ENCODE data around the gene CEP20. TPM values are rescaled to one million over a fixed set of nuclear protein-coding genes. Genes with fewer than 3 reads are reported as not detected.

CEP20 gene
- total RNA-seq, 1 experiment from 2014 or later = 36.9 TPM

DNA sequence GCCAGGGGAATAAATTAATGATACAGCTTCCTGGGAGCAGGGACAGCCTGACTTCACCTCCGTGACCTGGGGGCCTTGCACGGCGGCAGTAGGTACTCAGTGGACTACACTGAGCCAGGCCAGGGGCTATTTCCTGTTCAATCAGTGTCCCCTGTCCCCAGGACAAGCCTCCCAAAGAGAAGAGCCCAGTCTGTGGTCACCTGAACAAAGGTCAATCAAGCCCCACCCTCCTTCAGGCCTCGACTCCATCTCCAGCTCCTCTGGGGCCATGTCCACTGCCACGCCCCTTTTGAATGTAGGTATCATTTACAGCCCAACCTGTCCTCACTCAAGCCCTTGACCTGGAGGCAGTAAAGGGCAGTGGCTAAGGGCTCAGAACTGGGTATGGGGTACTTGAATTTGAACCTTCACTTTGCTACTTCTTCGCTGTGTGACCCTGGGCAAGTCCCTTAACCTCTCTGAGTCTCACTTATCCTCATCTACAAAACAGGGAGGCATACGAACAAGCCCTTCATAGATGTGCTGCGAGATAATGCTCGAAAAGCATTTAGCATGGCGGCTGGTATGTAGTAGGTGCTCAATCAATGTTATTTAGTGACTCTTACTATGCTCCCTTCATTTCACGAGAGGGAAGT lies 60.6 kb downstream of the CEP20 start:
- H2AFZ ChIP-seq (ENCODE audit: low read length) = no peak overlapping the region
- H3K18ac ChIP-seq (ENCODE audit: insufficient read length, low read depth, low read length) = no peak overlapping the region
- H2AK5ac ChIP-seq (ENCODE audit: insufficient read length, low read length) = no peak overlapping the region
- no peak overlapping the region for H3K56ac ChIP-seq (ENCODE audit: insufficient read length, low read depth, low read length)
- no peak overlapping the region for H4K5ac ChIP-seq (ENCODE audit: insufficient read length, low read depth, low read length)
- H3K23me2 ChIP-seq (ENCODE audit: insufficient read length, low read depth, low read length, poor library complexity, severe bottlenecking) = no peaks in the 10 kb centered on the region
- no peak overlapping the region for H3K27ac ChIP-seq (ENCODE audit: insufficient read length, low read depth, low read length)
- no peak overlapping the region for H3K4ac ChIP-seq (ENCODE audit: low read depth, low read length)
- H2BK5ac ChIP-seq (ENCODE audit: insufficient read length, low read length) = no peak overlapping the region
- no peaks in the 10 kb centered on the region for H3K79me1 ChIP-seq (ENCODE audit: insufficient read depth, low read depth, low read length, poor library complexity, severe bottlenecking)
- no peak overlapping the region for H4K91ac ChIP-seq (ENCODE audit: insufficient read length, low read depth, low read length)
- H3K4me2 ChIP-seq (ENCODE audit: insufficient read depth, insufficient read length, low read length) = no peak overlapping the region
- H3T11ph ChIP-seq (ENCODE audit: low read length) = no peak overlapping the region
- Mint-ChIP-seq H3K27ac (no peak overlapping the region; a peak in 1 of 7 replicates), H3K4me3 (no peak overlapping the region), H3K27me3 (ENCODE audit: low read depth) (no peaks in the 10 kb centered on the region), H3K4me1 (peaks cover 2 to 3% of the 10 kb centered on the region in 2 experiments; a peak in 1 of 4 replicates), H3K9me3 (no peaks in the 10 kb centered on the region), H3K36me3 (ENCODE audit: insufficient read depth in 1 of 3, low read depth in 3 of 3) (no peaks in the 10 kb centered on the region)
- H2BK15ac ChIP-seq (ENCODE audit: low read depth, low read length) = no peak overlapping the region
- no peaks in the 10 kb centered on the region for H3K9me3 ChIP-seq (ENCODE audit: control insufficient read depth, low read depth, low read length)
- no peaks in the 10 kb centered on the region for H3K79me2 ChIP-seq (ENCODE audit: insufficient read depth, low read length)
- WGBS (ENCODE audit: extremely low coverage, insufficient read length, low lambda C conversion rate) = no CpG with 5 or more reads among the region's 11 CpGs
- no peak overlapping the region for H3K14ac ChIP-seq (ENCODE audit: insufficient read depth, low read length)
- H2BK20ac ChIP-seq (ENCODE audit: low read depth, low read length, poor library complexity, severe bottlenecking) = no peak overlapping the region
- no peak overlapping the region for H2BK12ac ChIP-seq (ENCODE audit: insufficient read length, low read depth, low read length)
- H3K23ac ChIP-seq (ENCODE audit: insufficient read length, low read depth, low read length) = no peak overlapping the region
- no peak overlapping the region for H2BK120ac ChIP-seq (ENCODE audit: low read depth, low read length, poor library complexity, severe bottlenecking)
- TF ChIP-seq, protein P1, sequence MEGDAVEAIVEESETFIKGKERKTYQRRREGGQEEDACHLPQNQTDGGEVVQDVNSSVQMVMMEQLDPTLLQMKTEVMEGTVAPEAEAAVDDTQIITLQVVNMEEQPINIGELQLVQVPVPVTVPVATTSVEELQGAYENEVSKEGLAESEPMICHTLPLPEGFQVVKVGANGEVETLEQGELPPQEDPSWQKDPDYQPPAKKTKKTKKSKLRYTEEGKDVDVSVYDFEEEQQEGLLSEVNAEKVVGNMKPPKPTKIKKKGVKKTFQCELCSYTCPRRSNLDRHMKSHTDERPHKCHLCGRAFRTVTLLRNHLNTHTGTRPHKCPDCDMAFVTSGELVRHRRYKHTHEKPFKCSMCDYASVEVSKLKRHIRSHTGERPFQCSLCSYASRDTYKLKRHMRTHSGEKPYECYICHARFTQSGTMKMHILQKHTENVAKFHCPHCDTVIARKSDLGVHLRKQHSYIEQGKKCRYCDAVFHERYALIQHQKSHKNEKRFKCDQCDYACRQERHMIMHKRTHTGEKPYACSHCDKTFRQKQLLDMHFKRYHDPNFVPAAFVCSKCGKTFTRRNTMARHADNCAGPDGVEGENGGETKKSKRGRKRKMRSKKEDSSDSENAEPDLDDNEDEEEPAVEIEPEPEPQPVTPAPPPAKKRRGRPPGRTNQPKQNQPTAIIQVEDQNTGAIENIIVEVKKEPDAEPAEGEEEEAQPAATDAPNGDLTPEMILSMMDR (conservative IDR thresholded peaks at IDR 0.05) = no peak
- no peak overlapping the region for H3K9ac ChIP-seq (ENCODE audit: extremely low read depth, insufficient read length, low read length)
- no peaks in the 10 kb centered on the region for H4K20me1 ChIP-seq (ENCODE audit: control insufficient read depth, insufficient read depth, insufficient read length)
- H3K27me3 ChIP-seq (ENCODE audit: insufficient read depth, low read length) = no peaks in the 10 kb centered on the region
- H3K4me1 ChIP-seq (ENCODE audit: insufficient read depth, low read length) = no peaks in the 10 kb centered on the region
- no peak overlapping the region for H4K8ac ChIP-seq (replicated peaks; ENCODE audit: insufficient read length, low read depth, low read length)
- no peak for DNase-seq
